ENCODE data around the gene EYS. TPM values are rescaled to one million over a fixed set of nuclear protein-coding genes. Genes with fewer than 3 reads are reported as not detected.

The EYS gene
- total and polyA plus RNA-seq, 9 of the 15 experiments (the other 6 are each of a cell fraction or from before 2014, with no cell fraction given) = 0.03 to 0.36 (median 0.10) TPM; not detected in 2

DNA sequence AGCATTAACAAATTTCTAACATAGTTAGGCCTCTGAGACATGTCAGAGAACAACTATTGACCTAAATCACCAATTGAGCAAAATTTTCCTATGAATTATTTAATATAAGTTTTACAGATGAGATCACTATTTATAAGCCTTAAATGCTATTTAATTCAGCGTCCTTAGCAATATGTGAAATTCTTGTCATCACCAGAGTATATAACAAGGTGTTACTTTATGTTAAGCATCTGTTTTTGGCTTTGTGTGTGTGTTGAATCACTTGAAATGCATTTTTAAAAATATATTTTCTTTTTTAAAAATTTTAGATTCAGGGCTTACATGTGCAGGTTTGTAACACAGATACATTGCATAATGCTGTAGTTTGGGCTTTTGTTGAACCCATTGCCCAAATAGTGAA is 794.1 kb downstream of the EYS start:
- Histone ChIP-seq H3K9me1 (ENCODE audit: control insufficient read depth, insufficient read depth, low read length) (no peaks in the 10 kb centered on the region), H3K4me2 (ENCODE audit: insufficient read depth, low read length) (no peak overlapping the region), H3K79me2 (ENCODE audit: control insufficient read depth, insufficient read depth, low read length) (no peaks in the 10 kb centered on the region), H3K4me1 (replicated peaks in 1 of 2; ENCODE audit: control insufficient read depth in 2 of 2, insufficient read depth in 2 of 2, low read length in 2 of 2) (no peaks in the 10 kb centered on the region), H3K9me3 (replicated peaks; ENCODE audit: control insufficient read depth, insufficient read depth, low read depth, low read length) (no peaks in the 10 kb centered on the region; the same call in 1 of the 2 replicates), H4K20me1 (replicated peaks; ENCODE audit: control insufficient read depth, insufficient read depth, low read length) (no peaks in the 10 kb centered on the region), H3K27ac (ENCODE audit: extremely low read depth, low read depth, low read length) (no peak overlapping the region), H3K4me3 (no peak overlapping the region), H3K9ac (ENCODE audit: insufficient read depth in 1 of 2, low read depth in 2 of 2, low read length in 2 of 2) (no peak overlapping the region), H2AFZ (ENCODE audit: low read depth, low read length) (no peak overlapping the region), H3K27me3 (ENCODE audit: control insufficient read depth in 2 of 2, insufficient read depth in 2 of 2, low read length in 2 of 2) (no peaks in the 10 kb centered on the region), H3K36me3 (ENCODE audit: control insufficient read depth, insufficient read depth, low read length) (no peaks in the 10 kb centered on the region)
- FAIRE-seq (no peak), ATAC-seq (no peak), DNase-seq (ENCODE audit: extremely low read depth in 1 of 4, low spot score in 3 of 4) (no peak)
- 0% methylated on average over 1 of the region's 1 CpG for WGBS (ENCODE audit: insufficient coverage, low coverage, missing lambda C conversion rate)
- POLR2A ChIA-PET = no interaction called here
- TF ChIP-seq SPI1 (IDR thresholded peaks at IDR 0.05; ENCODE audit: borderline replicate concordance, low read depth, low read length) (no peak), EZH2 (IDR thresholded peaks at IDR 0.05; ENCODE audit: borderline replicate concordance, low read depth, low read length) (no peak), NONO (IDR thresholded peaks at IDR 0.05; ENCODE audit: low read depth in 2 of 2, low read length in 1 of 2) (no peak), HDAC2 (IDR thresholded peaks at IDR 0.05) (no peak), MTA3 (IDR thresholded peaks at IDR 0.05; ENCODE audit: borderline replicate concordance) (no peak), KLF6 (CRISPR knock-in tag; IDR thresholded peaks at IDR 0.05; ENCODE audit: borderline replicate concordance) (no peak), NBN (IDR thresholded peaks at IDR 0.05; ENCODE audit: low read depth) (no peak), BCOR (IDR thresholded peaks at IDR 0.05) (no peak), C11orf30 (IDR thresholded peaks at IDR 0.05; ENCODE audit: low read depth) (no peak), NFATC3 (IDR thresholded peaks at IDR 0.05) (no peak)
- TF ChIP-seq, protein P1, sequence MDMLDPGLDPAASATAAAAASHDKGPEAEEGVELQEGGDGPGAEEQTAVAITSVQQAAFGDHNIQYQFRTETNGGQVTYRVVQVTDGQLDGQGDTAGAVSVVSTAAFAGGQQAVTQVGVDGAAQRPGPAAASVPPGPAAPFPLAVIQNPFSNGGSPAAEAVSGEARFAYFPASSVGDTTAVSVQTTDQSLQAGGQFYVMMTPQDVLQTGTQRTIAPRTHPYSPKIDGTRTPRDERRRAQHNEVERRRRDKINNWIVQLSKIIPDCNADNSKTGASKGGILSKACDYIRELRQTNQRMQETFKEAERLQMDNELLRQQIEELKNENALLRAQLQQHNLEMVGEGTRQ (CRISPR knock-in tag; IDR thresholded peaks at IDR 0.05) = no peak
- CTCF ChIA-PET (ENCODE audit: low intra/inter-chr PET ratio) = no interaction called here
- in situ Hi-C loops (cut with MboI) (no loop called here), intact Hi-C loops (cut with micrococcal nuclease) (no loop called here)
- no TSS peak for BruUV-seq (replicated peaks)
